ENCODE results near the gene SPEN. TPM values are rescaled to one million over a fixed set of nuclear protein-coding genes. Genes with fewer than 3 reads are reported as not detected.
"Not testable (repeated sequence)": the region's sequence is repeated elsewhere in the genome, so short reads cannot be mapped to it uniquely, and the experiment has no call there.

The SPEN gene
- polyA plus RNA-seq, 3 donors from 2014 or later = 1.2 to 46.0 (median 6.0) TPM

GRCh38 chr1:15884477-15884876 lies 37.0 kb downstream of the SPEN start:
- peak overlapping the region in 3 of 6 donors; percentile 26 to 57 (median 49) for H3K27ac Mint-ChIP-seq
- no peak overlapping the region for H3K4me3 Mint-ChIP-seq
- no peak for DNase-seq
- no peaks in the 10 kb centered on the region for H3K9me3 Mint-ChIP-seq
- H3K27me3 Mint-ChIP-seq (ENCODE audit: low read depth in 3 of 3) = peaks cover 0 to 5% (median 0%) of the 10 kb centered on the region in 3 donors
- peaks cover 59 to 89% of the 10 kb centered on the region in 2 donors for H3K4me1 Mint-ChIP-seq
- no peaks in the 10 kb centered on the region for H3K36me3 Mint-ChIP-seq

GRCh38 chr1:15885269-15885668 lies 37.8 kb downstream of the SPEN start:
- H3K27ac Mint-ChIP-seq = peak overlapping the region in 4 of 6 donors; percentile 49 to 68 (median 62)
- H3K9me3 Mint-ChIP-seq = no peaks in the 10 kb centered on the region
- H3K36me3 Mint-ChIP-seq = no peaks in the 10 kb centered on the region
- no peak for DNase-seq
- H3K4me3 Mint-ChIP-seq = peak overlapping the region in 1 of 5 donors; percentile 51
- peaks cover 60 to 89% of the 10 kb centered on the region in 2 donors for H3K4me1 Mint-ChIP-seq
- H3K27me3 Mint-ChIP-seq (ENCODE audit: low read depth in 3 of 3) = peaks cover 0 to 1% (median 0%) of the 10 kb centered on the region in 3 donors

- Mint-ChIP-seq H3K4me1 (peaks cover 57 to 90% of the 10 kb centered on the region in 2 donors), H3K27me3 (ENCODE audit: low read depth in 3 of 3) (peaks cover 0 to 1% (median 0%) of the 10 kb centered on the region in 3 donors), H3K36me3 (peaks cover 0 to 4% (median 0%) of the 10 kb centered on the region in 3 donors), H3K9me3 (no peaks in the 10 kb centered on the region), H3K27ac (peak overlapping the region; percentile 30 to 80 (median 52)), H3K4me3 (peak overlapping the region; percentile 24 to 67 (median 64))
- peak in 2 of 3 donors; percentile 8 to 14 for DNase-seq
Measured at GRCh38 chr1:15885701-15886610, 38.4 kb downstream of the SPEN start.

- Mint-ChIP-seq H3K27ac (peak overlapping the region in 5 of 6 donors; percentile 51 to 80 (median 71)), H3K27me3 (ENCODE audit: low read depth in 3 of 3) (peaks cover 0 to 1% (median 0%) of the 10 kb centered on the region in 3 donors), H3K9me3 (no peaks in the 10 kb centered on the region), H3K4me1 (peaks cover 55 to 82% of the 10 kb centered on the region in 2 donors), H3K36me3 (peaks cover 0 to 4% (median 0%) of the 10 kb centered on the region in 3 donors), H3K4me3 (peak overlapping the region; percentile 20 to 67 (median 62))
- DNase-seq = no peak
Measured at GRCh38 chr1:15886611-15887167, 39.2 kb downstream of the SPEN start.

- H3K36me3 Mint-ChIP-seq; DNase-seq; H3K9me3 Mint-ChIP-seq; H3K27me3 Mint-ChIP-seq (ENCODE audit: low read depth in 3 of 3): not testable (repeated sequence)
- Mint-ChIP-seq H3K4me1 (peaks cover 29 to 56% of the 10 kb centered on the region in 2 donors), H3K27ac (peak overlapping the region in 5 of 6 donors; percentile 14 to 79 (median 70)), H3K4me3 (peak overlapping the region in 1 of 5 donors; percentile 38)
Measured at GRCh38 chr1:15892857-15893599, 45.5 kb downstream of the SPEN start.

- H3K9me3 Mint-ChIP-seq = no peaks in the 10 kb centered on the region
- no peak overlapping the region for H3K4me3 Mint-ChIP-seq
- H3K27ac Mint-ChIP-seq = peak overlapping the region in 3 of 6 donors; percentile 15 to 38 (median 21)
- no peaks in the 10 kb centered on the region for H3K27me3 Mint-ChIP-seq (ENCODE audit: low read depth in 3 of 3)
- no peak for DNase-seq
- peaks cover 0 to 5% (median 4%) of the 10 kb centered on the region in 3 donors for H3K36me3 Mint-ChIP-seq
- H3K4me1 Mint-ChIP-seq = peaks cover 36 to 57% of the 10 kb centered on the region in 2 donors
Measured at GRCh38 chr1:15895233-15895632, 47.7 kb downstream of the SPEN start.

- H3K27ac Mint-ChIP-seq = peak overlapping the region in 1 of 6 donors; percentile 45
- not testable (repeated sequence) for H3K27me3 Mint-ChIP-seq (ENCODE audit: low read depth in 3 of 3); H3K9me3 Mint-ChIP-seq; H3K4me3 Mint-ChIP-seq; H3K36me3 Mint-ChIP-seq; DNase-seq
- peaks cover 48 to 65% of the 10 kb centered on the region in 2 donors for H3K4me1 Mint-ChIP-seq
Measured at GRCh38 chr1:15896841-15897610, 49.5 kb downstream of the SPEN start.

GRCh38 chr1:15899266-15899665 lies 51.8 kb downstream of the SPEN start:
- Mint-ChIP-seq H3K4me1 (peaks cover 42 to 55% of the 10 kb centered on the region in 2 donors), H3K27ac (peak overlapping the region in 4 of 6 donors; percentile 32 to 77 (median 69)), H3K4me3 (peak overlapping the region in 2 of 5 donors; percentile 18 to 54), H3K36me3 (peaks cover 0 to 5% (median 0%) of the 10 kb centered on the region in 3 donors), H3K9me3 (no peaks in the 10 kb centered on the region), H3K27me3 (ENCODE audit: low read depth in 3 of 3) (peaks cover 0 to 4% (median 0%) of the 10 kb centered on the region in 3 donors)
- no peak for DNase-seq

- H3K4me1 Mint-ChIP-seq = peaks cover 39 to 47% of the 10 kb centered on the region in 2 donors
- no peak for DNase-seq
- H3K4me3 Mint-ChIP-seq = peak overlapping the region in 1 of 5 donors; percentile 25
- H3K27me3 Mint-ChIP-seq (ENCODE audit: low read depth in 3 of 3) = peaks cover 0 to 4% (median 0%) of the 10 kb centered on the region in 3 donors
- peaks cover 0 to 5% (median 0%) of the 10 kb centered on the region in 3 donors for H3K36me3 Mint-ChIP-seq
- H3K27ac Mint-ChIP-seq = peak overlapping the region in 5 of 6 donors; percentile 34 to 74 (median 68)
- no peaks in the 10 kb centered on the region for H3K9me3 Mint-ChIP-seq
Measured at GRCh38 chr1:15900662-15901279, 53.3 kb downstream of the SPEN start.

- Mint-ChIP-seq H3K4me3 (no peak overlapping the region), H3K27me3 (ENCODE audit: low read depth in 3 of 3) (peaks cover 0 to 4% (median 0%) of the 10 kb centered on the region in 3 donors), H3K36me3 (peaks cover 0 to 5% (median 0%) of the 10 kb centered on the region in 3 donors), H3K27ac (peak overlapping the region in 2 of 6 donors; percentile 12 to 35), H3K4me1 (peaks cover 32 to 54% of the 10 kb centered on the region in 2 donors), H3K9me3 (no peaks in the 10 kb centered on the region)
- no peak for DNase-seq
Measured at GRCh38 chr1:15902882-15903281, 55.4 kb downstream of the SPEN start.

GRCh38 chr1:15908597-15908996 lies 61.1 kb downstream of the SPEN start:
- Mint-ChIP-seq H3K27ac (no peak overlapping the region), H3K27me3 (ENCODE audit: low read depth in 3 of 3) (no peaks in the 10 kb centered on the region), H3K4me3 (no peak overlapping the region), H3K4me1 (peaks cover under 1 to 10% of the 10 kb centered on the region in 2 donors), H3K36me3 (peaks cover 9 to 15% (median 13%) of the 10 kb centered on the region in 3 donors), H3K9me3 (no peaks in the 10 kb centered on the region)
- no peak for DNase-seq

- DNase-seq = no peak
- Mint-ChIP-seq H3K36me3 (peaks cover 9 to 15% (median 13%) of the 10 kb centered on the region in 3 donors), H3K27ac (peak overlapping the region in 2 of 6 donors; percentile 6 to 57), H3K4me1 (peaks cover 4 to 20% of the 10 kb centered on the region in 2 donors), H3K27me3 (ENCODE audit: low read depth in 3 of 3) (no peaks in the 10 kb centered on the region), H3K4me3 (no peak overlapping the region), H3K9me3 (no peaks in the 10 kb centered on the region)
Measured at GRCh38 chr1:15911141-15911540, 63.6 kb downstream of the SPEN start.

Measured in immature natural killer cell (primary cell).